ENCODE results near the gene CCDC177. TPM values are rescaled to one million over a fixed set of nuclear protein-coding genes. Genes with fewer than 3 reads are reported as not detected.

Gene CCDC177
- total and polyA plus RNA-seq, 2 donors (not counting 1 experiment from before 2014, with no cell fraction given), result not detected

DNA sequence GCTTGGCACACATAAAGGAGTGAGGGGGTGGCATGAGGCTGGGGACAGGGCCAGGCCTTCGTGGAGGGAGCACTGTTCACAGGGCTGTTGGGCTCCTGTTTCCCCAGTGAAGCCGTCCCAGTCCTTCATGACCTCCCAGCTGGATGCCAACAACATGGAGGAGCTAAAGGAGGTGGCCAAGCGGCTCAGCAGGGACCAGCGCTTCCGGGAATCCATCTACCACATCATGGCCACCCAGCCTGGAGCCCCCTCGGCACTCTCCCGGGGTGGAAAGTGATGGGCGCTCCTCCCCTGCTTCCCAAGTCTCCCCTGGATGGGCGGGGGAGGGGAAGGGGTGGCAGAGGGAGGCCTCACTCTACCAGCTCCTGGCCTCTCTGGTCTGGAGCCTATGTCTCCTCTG lies 46.5 kb downstream of the CCDC177 start:
- Histone ChIP-seq H3K4me2 (ENCODE audit: extremely low read depth, insufficient read depth, low read length) (no peak overlapping the region), H3K79me2 (ENCODE audit: control insufficient read depth, insufficient read depth, low read length) (no peaks in the 10 kb centered on the region), H3K36me3 (ENCODE audit: control insufficient read depth, insufficient read depth, low read length) (no peaks in the 10 kb centered on the region), H4K20me1 (ENCODE audit: control insufficient read depth, extremely low read depth, insufficient read depth, low read length) (no peaks in the 10 kb centered on the region), H3K4me3 (replicated peaks in 1 of 4; ENCODE audit: control extremely low read depth in 1 of 4, insufficient read depth in 1 of 4, low read depth in 3 of 4, low read length in 4 of 4) (no peak overlapping the region), H3K27ac (ENCODE audit: insufficient read depth, low read length) (no peak overlapping the region), H3K9ac (ENCODE audit: insufficient read depth, low read length) (no peak overlapping the region), H2AFZ (ENCODE audit: low read length) (no peak overlapping the region), H3K4me1 (ENCODE audit: control insufficient read depth, extremely low read depth, insufficient read depth, low read length) (no peaks in the 10 kb centered on the region), H3K27me3 (ENCODE audit: control insufficient read depth, insufficient read depth, low read length) (peaks cover 35% of the 10 kb centered on the region), H3K9me3 (ENCODE audit: control insufficient read depth, insufficient read depth, low read depth, low read length) (no peaks in the 10 kb centered on the region)
- DNase-seq (ENCODE audit: low read depth in 2 of 2), result no peak
- TF ChIP-seq, protein P1, sequence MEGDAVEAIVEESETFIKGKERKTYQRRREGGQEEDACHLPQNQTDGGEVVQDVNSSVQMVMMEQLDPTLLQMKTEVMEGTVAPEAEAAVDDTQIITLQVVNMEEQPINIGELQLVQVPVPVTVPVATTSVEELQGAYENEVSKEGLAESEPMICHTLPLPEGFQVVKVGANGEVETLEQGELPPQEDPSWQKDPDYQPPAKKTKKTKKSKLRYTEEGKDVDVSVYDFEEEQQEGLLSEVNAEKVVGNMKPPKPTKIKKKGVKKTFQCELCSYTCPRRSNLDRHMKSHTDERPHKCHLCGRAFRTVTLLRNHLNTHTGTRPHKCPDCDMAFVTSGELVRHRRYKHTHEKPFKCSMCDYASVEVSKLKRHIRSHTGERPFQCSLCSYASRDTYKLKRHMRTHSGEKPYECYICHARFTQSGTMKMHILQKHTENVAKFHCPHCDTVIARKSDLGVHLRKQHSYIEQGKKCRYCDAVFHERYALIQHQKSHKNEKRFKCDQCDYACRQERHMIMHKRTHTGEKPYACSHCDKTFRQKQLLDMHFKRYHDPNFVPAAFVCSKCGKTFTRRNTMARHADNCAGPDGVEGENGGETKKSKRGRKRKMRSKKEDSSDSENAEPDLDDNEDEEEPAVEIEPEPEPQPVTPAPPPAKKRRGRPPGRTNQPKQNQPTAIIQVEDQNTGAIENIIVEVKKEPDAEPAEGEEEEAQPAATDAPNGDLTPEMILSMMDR (conservative IDR thresholded peaks at IDR 0.05 in 1 of 2, IDR thresholded peaks at IDR 0.05 in 1 of 2; ENCODE audit: low read depth in 1 of 2, low read length in 2 of 2), result no peak
- no peak for TF ChIP-seq EZH2 (IDR thresholded peaks at IDR 0.05; ENCODE audit: low read length, missing control alignments)

GRCh38 chr14:69527635-69528034 lies 47.0 kb downstream of the CCDC177 start:
- no peaks in the 10 kb centered on the region for H4K20me1 ChIP-seq (ENCODE audit: control insufficient read depth, extremely low read depth, insufficient read depth, low read length)
- no peaks in the 10 kb centered on the region for H3K36me3 ChIP-seq (ENCODE audit: control insufficient read depth, insufficient read depth, low read length)
- H3K27me3 ChIP-seq (ENCODE audit: control insufficient read depth, insufficient read depth, low read length), result peaks cover 31% of the 10 kb centered on the region
- no peak overlapping the region for H3K27ac ChIP-seq (ENCODE audit: insufficient read depth, low read length)
- no peak overlapping the region for H3K4me2 ChIP-seq (ENCODE audit: extremely low read depth, insufficient read depth, low read length)
- no peak overlapping the region for H3K4me3 ChIP-seq (replicated peaks in 1 of 4; ENCODE audit: control extremely low read depth in 1 of 4, insufficient read depth in 1 of 4, low read depth in 3 of 4, low read length in 4 of 4)
- H3K79me2 ChIP-seq (ENCODE audit: control insufficient read depth, insufficient read depth, low read length), result no peaks in the 10 kb centered on the region
- no peak overlapping the region for H2AFZ ChIP-seq (ENCODE audit: low read length)
- TF ChIP-seq, protein P1 (conservative IDR thresholded peaks at IDR 0.05 in 1 of 2, IDR thresholded peaks at IDR 0.05 in 1 of 2; ENCODE audit: low read depth in 1 of 2, low read length in 2 of 2), result no peak
- TF ChIP-seq EZH2 (IDR thresholded peaks at IDR 0.05; ENCODE audit: low read length, missing control alignments), result no peak
- H3K4me1 ChIP-seq (ENCODE audit: control insufficient read depth, extremely low read depth, insufficient read depth, low read length), result no peaks in the 10 kb centered on the region
- no peaks in the 10 kb centered on the region for H3K9me3 ChIP-seq (ENCODE audit: control insufficient read depth, insufficient read depth, low read depth, low read length)
- no peak overlapping the region for H3K9ac ChIP-seq (ENCODE audit: insufficient read depth, low read length)
- DNase-seq (ENCODE audit: low read depth in 2 of 2), result no peak

- H3K79me2 ChIP-seq (ENCODE audit: control insufficient read depth, insufficient read depth, low read length), result no peaks in the 10 kb centered on the region
- DNase-seq (ENCODE audit: low read depth in 2 of 2), result no peak
- no peak overlapping the region for H3K9ac ChIP-seq (ENCODE audit: insufficient read depth, low read length)
- H3K4me1 ChIP-seq (ENCODE audit: control insufficient read depth, extremely low read depth, insufficient read depth, low read length), result no peaks in the 10 kb centered on the region
- H3K4me2 ChIP-seq (ENCODE audit: extremely low read depth, insufficient read depth, low read length), result no peak overlapping the region
- H3K9me3 ChIP-seq (ENCODE audit: control insufficient read depth, insufficient read depth, low read depth, low read length), result no peaks in the 10 kb centered on the region
- TF ChIP-seq EZH2 (IDR thresholded peaks at IDR 0.05; ENCODE audit: low read length, missing control alignments), result no peak
- TF ChIP-seq, protein P1 (conservative IDR thresholded peaks at IDR 0.05 in 1 of 2, IDR thresholded peaks at IDR 0.05 in 1 of 2; ENCODE audit: low read depth in 1 of 2, low read length in 2 of 2), result no peak
- no peak overlapping the region for H2AFZ ChIP-seq (ENCODE audit: low read length)
- H3K27me3 ChIP-seq (ENCODE audit: control insufficient read depth, insufficient read depth, low read length), result peaks cover 26% of the 10 kb centered on the region
- H4K20me1 ChIP-seq (ENCODE audit: control insufficient read depth, extremely low read depth, insufficient read depth, low read length), result no peaks in the 10 kb centered on the region
- no peaks in the 10 kb centered on the region for H3K36me3 ChIP-seq (ENCODE audit: control insufficient read depth, insufficient read depth, low read length)
- H3K27ac ChIP-seq (ENCODE audit: insufficient read depth, low read length), result no peak overlapping the region
- H3K4me3 ChIP-seq (replicated peaks in 1 of 4; ENCODE audit: control extremely low read depth in 1 of 4, insufficient read depth in 1 of 4, low read depth in 3 of 4, low read length in 4 of 4), result no peak overlapping the region
Observed at GRCh38 chr14:69525896-69526295, 48.8 kb downstream of the CCDC177 start.

All from fibroblast of lung (primary cell).